Psoas muscle (tissue), 8 donors: ENCODE data around the gene ISG20. TPM values are rescaled to one million over a fixed set of nuclear protein-coding genes. Genes with fewer than 3 reads are reported as not detected.

Experiments
- ATAC-seq, 4 donors: fragments of 200-7000 bp; cut with Tn5 transposase; one replicate each; pipeline ENCODE4 v1.9.1; 2020; ENCODE audit warnings: moderate library complexity in 3 of 4, mild to moderate bottlenecking in 2 of 4
- DNase-seq, 2 donors: peaks; one replicate each; pipeline ENCODE4 v3.0.0-alpha.2; 2020
- H3K27ac ChIP-seq: fragments of 200-600 bp; one replicate; pipeline ENCODE4 v1.8.0; 2022
- H3K27me3 ChIP-seq, 3 donors: fragments of 200-600 bp in 1 of 3; one replicate each; pipeline versions ENCODE4 v1.6.1 to v1.8.0; 2013 to 2022; ENCODE audit warnings: low read length in 2 of 3, mild to moderate bottlenecking in 2 of 3, moderate library complexity in 1 of 3; ENCODE audit not compliant: insufficient read depth in 3 of 3
- H3K36me3 ChIP-seq, 2 donors: fragments of 200-600 bp in 1 of 2; one replicate each; pipeline versions ENCODE4 v1.6.1 to v1.8.0; 2013 to 2022; ENCODE audit warnings: low read depth in 1 of 2, mild to moderate bottlenecking in 1 of 2, moderate library complexity in 1 of 2; ENCODE audit not compliant: insufficient read depth in 1 of 2
- H3K4me1 ChIP-seq: fragments of 200-600 bp; one replicate; pipeline ENCODE4 v1.8.0; 2022
- H3K4me3 ChIP-seq: fragments of 200-600 bp; one replicate; pipeline ENCODE4 v1.8.0; 2022; ENCODE audit warnings: mild to moderate bottlenecking
- H3K9me3 ChIP-seq: fragments of 200-600 bp; one replicate; pipeline ENCODE4 v1.8.0; 2022
- WGBS, 3 donors: extraction: QIAGEN DNeasy Blood & Tissue Kit; methylation state at CpG; one replicate each; pipeline versions ENCODE4 v1.1.6 to v1.1.7; 2013; 5-methylcytosine and 5-hydroxymethylcytosine counted together
- intact Hi-C, 2 donors: fragments of 100-400 bp; cut with DNase I; formaldehyde crosslinking; loops; one replicate each; pipeline versions ENCODE4 v1.11.0 to v1.14.2; 2022
- polyA plus RNA-seq, 3 donors: library from polyadenylated mRNA; stranded (reverse); fragments of 200-250 nt; gene quantifications; one replicate each; pipeline ENCODE4 v1.2.3, GENCODE V29; 2013
- total RNA-seq, 4 donors: library from RNA; stranded (reverse); fragmentation: NEBNext Ultra II Directional in 2 of 4; extraction: Animal tissue kit (Norgen Biotek cat#: 25700) in 2 of 4; gene quantifications; one replicate each; pipeline versions ENCODE4 v1.2.1 to v1.2.4, GENCODE V29; 2021 to 2023
- TF ChIP-seq, protein P1 (sequence below): fragments of 200-600 bp; IDR thresholded peaks from one replicate; pipeline ENCODE4 v1.8.0; 2022; ENCODE audit warnings: antibody characterized with exemption
- donor health status: healthy with polysubstance abuse.
- donor health status: DM: no; HTN: no; CAD: no; lungs with moderate emphysema.
- donor health status: Bipolar disorder and iron deficiency.
- donor health status: healthy.
- donor health status: DM: yes; HTN: yes; CAD: no.
- donor health status: DM: no; HTN: no; CAD: no.
- donor health status: DM: no; HTN: no; CAD: no.
- donor health status: DM: yes; HTN: yes; CAD: no.

Gene ISG20
- total and polyA plus RNA-seq, 7 donors: 1.1 to 7.4 (median 3.8) TPM

DNA sequence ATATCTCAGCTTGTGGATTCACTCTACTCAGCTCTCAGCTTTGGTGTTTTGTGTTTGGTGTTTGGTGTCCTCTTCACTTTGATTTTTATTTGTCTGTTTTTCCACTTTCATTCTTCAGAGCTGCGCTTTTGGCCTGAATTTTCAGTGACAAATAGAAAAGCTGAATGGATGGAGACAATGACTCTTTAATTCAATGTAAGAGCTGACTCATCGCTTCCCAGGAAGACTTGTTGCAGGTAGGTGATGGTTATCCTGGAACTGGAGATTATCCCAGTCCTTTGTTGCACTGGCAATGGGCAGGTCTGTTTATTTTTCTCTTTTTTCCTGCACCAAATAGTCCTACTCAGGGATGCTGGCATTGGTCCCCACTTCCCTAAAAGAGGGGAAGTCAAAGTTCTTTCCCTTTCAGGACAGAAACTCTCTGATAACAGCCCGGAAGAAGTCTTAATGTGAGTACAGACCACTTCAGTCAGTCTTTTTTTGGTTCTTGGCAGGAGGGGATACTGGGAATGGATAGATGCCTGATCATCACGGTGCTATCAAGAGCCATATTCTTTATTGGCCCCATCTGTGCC lies 30.1 kb upstream of the ISG20 start:
- DNase-seq (no peak), ATAC-seq (no peak)
- 80 to 86% (median 81%) methylated on average over 4 of the region's 4 CpGs for WGBS, 3 donors
- Histone ChIP-seq H3K27ac (no peak overlapping the region), H3K27me3 (peaks cover 0 to 55% (median 17%) of the 10 kb centered on the region in 3 donors), H3K9me3 (no peaks in the 10 kb centered on the region), H3K36me3 (no peaks in the 10 kb centered on the region), H3K4me3 (no peak overlapping the region), H3K4me1 (no peaks in the 10 kb centered on the region)
- intact Hi-C loops: no loop called here
- TF ChIP-seq, protein P1, sequence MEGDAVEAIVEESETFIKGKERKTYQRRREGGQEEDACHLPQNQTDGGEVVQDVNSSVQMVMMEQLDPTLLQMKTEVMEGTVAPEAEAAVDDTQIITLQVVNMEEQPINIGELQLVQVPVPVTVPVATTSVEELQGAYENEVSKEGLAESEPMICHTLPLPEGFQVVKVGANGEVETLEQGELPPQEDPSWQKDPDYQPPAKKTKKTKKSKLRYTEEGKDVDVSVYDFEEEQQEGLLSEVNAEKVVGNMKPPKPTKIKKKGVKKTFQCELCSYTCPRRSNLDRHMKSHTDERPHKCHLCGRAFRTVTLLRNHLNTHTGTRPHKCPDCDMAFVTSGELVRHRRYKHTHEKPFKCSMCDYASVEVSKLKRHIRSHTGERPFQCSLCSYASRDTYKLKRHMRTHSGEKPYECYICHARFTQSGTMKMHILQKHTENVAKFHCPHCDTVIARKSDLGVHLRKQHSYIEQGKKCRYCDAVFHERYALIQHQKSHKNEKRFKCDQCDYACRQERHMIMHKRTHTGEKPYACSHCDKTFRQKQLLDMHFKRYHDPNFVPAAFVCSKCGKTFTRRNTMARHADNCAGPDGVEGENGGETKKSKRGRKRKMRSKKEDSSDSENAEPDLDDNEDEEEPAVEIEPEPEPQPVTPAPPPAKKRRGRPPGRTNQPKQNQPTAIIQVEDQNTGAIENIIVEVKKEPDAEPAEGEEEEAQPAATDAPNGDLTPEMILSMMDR: no peak

DNA sequence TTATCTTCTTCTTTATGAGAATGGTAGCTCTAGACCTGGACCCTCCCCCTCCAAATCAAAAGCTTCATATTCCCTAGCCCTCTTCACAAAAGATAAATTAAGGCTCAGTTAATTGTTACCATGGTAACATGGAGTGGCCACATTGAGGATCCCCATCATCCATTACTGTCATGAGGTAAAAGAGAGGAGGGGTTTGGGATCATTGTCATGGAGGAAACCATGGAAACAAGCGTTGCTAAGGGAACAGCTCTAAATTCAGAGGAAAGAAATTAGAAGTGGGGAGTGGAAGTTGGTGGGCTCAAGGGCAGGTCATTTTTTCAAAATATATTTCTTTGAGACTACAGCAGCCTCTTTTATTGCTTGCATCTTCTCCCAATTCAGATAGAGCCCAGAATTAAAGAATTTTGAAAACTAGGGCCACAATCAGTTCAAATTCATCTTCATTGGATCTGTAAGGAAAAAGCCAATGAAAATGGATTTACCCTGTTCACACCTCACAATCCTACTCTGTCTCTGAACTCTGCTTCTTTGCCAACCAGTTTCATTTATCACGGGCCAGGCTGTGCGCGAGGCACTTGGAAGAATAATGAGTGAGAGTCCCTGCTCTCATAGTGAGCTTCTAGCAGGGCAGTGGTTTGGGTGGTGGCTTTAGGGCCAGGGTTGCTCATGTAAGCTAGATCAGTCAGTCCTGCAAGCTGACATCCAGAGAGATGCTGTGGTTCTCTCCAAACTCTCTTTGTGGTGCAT lies 29.3 kb upstream of the ISG20 start:
- intact Hi-C loops: loop anchor here (5.0 kb wide), 3 partner anchors 37 to 152 kb away; no protein-coding TSS in a partner anchor
- DNase-seq (no peak), ATAC-seq (no peak)
- WGBS, 3 donors: 63 to 77% (median 69%) methylated on average over 4 of the region's 4 CpGs
- Histone ChIP-seq H3K36me3 (no peaks in the 10 kb centered on the region), H3K4me3 (no peak overlapping the region), H3K4me1 (no peaks in the 10 kb centered on the region), H3K27me3 (peaks cover 0 to 48% (median 10%) of the 10 kb centered on the region in 3 donors), H3K27ac (no peak overlapping the region), H3K9me3 (no peaks in the 10 kb centered on the region)
- TF ChIP-seq, protein P1: no peak

- H3K27me3 ChIP-seq: peaks cover 0 to 36% (median 4%) of the 10 kb centered on the region in 3 donors
- no peaks in the 10 kb centered on the region for H3K9me3 ChIP-seq
- intact Hi-C loops: loop anchor here (5.0 kb wide), 3 partner anchors 38 to 153 kb away; no protein-coding TSS in a partner anchor
- H3K4me1 ChIP-seq: no peaks in the 10 kb centered on the region
- no peak overlapping the region for H3K4me3 ChIP-seq
- TF ChIP-seq, protein P1: no peak
- no peaks in the 10 kb centered on the region for H3K36me3 ChIP-seq
- no peak for DNase-seq
- no peak for ATAC-seq
- H3K27ac ChIP-seq: no peak overlapping the region
- WGBS, 3 donors: 37 to 52% (median 44%) methylated on average over 4 of the region's 4 CpGs
These were observed 28.1 kb upstream of the ISG20 start for GRCh38 chr15:88610701-88611231.

- ATAC-seq (no peak), DNase-seq (no peak)
- no peak overlapping the region for H3K27ac ChIP-seq
- H3K4me1 ChIP-seq: no peaks in the 10 kb centered on the region
- TF ChIP-seq, protein P1: no peak
- H3K9me3 ChIP-seq: no peaks in the 10 kb centered on the region
- H3K36me3 ChIP-seq: no peaks in the 10 kb centered on the region
- H3K4me3 ChIP-seq: no peak overlapping the region
- H3K27me3 ChIP-seq: peaks cover 0 to 21% (median 0%) of the 10 kb centered on the region in 3 donors
- 69 to 78% (median 71%) methylated on average over 7 of the region's 7 CpGs for WGBS, 3 donors
- intact Hi-C loops: loop anchor here (5.0 kb wide), 3 partner anchors 40 to 155 kb away; no protein-coding TSS in a partner anchor
These were observed 26.5 kb upstream of the ISG20 start for GRCh38 chr15:88612186-88612796.
